GM18517 (cell line): ENCODE data around the gene CCNL1.

Source experiments
- ATAC-seq: cut with Tn5 transposase; IDR thresholded peaks from one replicate; pipeline ENCODE4 v1.9.1; 2021; ENCODE audit warnings: mild to moderate bottlenecking, moderate library complexity; ENCODE audit not compliant: unreplicated experiment

CCNL1 gene

DNA sequence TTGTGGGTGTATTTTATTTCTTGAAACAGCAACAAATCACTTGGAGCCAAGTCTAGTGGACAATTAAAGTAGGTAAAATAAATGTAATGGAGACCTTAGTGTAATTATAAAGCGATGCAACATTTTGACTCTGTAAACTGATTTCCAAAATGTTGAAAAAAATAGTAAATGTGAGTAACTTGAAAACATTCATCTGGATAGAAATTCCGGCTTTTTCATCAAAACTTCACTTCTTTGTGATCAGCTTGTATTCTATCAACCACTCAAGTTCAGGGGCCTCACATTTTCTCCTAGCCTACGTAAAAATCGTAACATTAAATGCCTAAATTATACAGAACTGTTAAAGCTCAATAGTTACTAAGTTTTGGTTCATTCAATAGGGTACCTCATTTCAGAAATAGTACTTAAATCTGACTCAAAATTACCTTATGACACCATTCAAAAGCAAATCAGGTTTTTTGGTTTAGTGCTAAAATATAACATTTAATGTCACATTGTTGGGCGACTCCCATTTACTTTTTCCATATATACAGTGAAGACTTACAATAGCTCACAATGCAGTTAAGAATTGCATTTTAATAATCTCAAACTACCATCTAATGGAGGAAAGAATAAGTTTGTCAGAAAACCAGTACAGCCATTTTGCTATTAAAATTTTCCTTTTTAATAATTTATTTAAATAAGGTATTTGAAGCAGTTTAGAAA, 12.7 kb downstream of the CCNL1 start:
- no peak for ATAC-seq

DNA sequence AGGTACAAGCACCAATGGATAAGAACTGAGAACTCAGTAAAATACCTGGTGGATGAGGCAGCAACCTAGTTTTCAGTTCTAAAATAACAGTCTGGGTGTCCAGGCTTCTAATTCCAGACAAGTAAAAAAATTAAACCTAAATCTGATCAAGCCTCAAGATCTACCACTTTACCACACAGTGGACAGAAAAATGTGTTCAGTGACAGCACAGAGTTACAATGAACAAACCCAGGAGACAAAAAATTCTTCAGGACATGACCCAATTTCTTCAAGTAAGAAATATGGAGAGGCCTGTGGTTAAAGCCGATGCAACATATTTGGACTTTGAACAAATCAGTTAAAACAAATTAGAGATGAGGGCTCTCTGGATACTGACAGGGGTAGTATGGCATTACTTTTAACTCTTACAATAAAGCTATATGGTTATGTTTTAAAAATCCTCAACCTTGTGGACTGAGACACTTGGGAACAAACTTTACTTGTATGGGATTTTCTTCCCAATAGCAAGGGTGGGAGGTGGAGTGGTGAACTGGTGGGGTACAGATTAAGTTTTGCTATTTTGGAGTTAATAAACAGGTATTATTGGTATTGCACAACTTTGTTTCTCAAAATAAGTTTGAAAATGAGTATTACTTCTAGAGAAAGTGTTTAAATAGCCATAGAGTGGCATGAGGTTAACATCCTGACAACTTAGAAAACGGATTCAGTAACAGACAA, 14.2 kb downstream of the CCNL1 start:
- no peak for ATAC-seq

DNA sequence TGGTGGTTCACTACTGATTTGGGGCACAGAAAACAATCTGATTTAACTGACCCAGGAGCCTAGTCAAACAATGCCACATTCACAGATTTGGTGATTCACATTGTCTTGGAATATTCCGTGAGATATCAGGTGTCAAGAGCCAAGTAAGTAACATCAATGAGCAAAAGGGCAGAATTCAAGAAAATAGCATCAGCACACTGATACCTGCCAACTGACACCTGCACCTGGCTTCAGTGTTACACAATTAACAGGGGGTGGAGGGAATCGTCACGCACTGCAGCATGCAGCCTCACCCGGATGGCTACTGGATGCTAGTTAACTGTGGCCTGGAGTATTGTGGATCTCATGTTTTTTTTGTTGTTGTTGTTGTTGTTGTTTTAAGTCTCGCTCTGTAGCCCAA, 17.6 kb downstream of the CCNL1 start:
- ATAC-seq, result no peak

DNA sequence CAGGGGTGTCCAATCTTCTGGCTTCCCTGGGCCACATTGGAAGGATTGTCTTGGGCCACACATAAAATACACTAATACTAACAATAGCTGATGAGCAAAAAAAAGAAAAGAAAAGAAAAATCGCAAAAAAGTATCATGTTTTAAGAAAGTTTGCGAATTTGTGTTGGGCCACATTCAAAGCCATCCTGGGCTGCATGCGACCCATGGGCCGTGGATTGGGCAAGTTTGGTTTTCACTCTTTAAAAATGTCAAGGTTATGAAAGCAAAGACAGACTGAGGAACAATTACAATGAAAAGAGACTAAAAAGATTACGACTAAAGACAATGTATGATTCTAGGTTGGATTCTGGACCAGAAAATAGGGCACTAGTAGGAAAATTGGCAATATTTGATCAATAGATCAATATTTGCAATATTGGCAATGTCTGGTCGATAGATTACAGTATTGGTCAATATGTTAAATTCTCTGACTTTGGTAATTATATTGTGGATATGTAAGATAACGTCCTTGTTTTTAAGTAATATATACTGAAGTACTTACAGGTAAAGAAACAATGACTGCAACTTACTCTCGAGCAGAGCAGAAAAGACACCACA, 19.9 kb downstream of the CCNL1 start:
- no peak for ATAC-seq

DNA sequence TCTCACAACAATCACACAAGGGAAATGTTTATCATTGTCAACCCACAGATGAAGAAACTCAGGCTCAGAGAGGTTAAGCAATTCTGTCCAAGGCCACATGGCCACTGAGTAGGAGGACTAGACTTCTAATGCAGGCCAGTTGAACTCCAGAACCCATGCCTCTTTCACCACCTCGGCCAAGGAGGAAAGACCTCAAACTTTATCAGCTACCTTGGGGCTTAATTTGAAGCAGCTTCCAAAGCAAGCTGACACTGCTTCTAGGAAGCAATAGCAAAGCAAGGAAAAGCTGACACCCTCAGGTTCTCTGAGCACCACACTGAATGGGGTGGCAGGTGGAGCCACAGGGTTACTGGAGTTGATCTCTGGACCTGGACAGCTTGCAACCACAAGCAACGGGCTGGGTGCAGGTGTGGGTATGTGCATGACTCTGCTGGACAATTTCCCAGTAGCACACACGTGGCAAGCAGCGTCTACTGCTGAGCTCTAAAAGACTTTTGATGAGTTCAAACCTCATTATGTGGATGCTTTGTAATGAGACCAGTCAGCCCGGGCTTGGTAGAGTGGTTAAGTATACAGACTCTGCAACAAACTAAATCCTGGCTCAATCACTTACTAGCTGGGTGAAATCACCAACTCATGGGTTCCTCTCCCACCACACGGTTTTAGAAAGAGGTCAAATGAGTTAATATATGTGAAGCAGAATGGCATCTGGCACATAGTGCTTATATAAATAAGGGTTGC, 23.1 kb downstream of the CCNL1 start:
- ATAC-seq, result peak; percentile 25

DNA sequence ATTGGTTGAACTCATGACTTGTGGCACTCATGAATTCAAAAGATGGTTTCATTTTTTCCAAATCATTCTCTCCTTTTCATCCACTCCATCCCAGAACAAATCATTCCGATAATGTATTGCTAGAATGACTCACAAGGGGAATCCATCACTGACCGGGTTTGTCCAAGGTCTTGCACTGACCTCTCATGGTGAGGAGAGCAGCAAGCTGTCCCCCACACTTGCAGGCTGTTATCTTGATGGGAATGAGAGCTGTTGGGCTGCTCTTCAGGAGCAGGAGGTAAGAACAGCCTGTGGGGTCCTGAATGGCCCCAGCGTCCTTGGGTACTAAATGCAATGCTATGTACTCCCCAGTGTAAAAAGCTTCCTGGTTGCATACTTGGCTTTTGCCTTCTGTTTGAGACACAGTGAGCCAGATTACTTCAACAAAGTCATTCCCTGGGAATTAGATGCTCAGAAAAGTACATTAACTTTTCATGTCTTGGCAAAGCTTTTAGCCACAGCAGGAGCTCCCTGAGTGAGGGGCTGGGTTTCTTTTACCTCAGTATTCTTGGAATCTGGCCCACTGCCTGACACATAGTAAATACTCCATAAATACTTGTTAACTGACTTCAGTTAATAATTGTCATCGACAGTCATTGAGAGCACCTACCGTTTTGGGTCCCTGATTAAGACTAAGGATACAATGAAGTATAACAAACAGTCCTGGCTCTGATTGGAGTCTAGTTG, 24.1 kb downstream of the CCNL1 start:
- no peak for ATAC-seq

DNA sequence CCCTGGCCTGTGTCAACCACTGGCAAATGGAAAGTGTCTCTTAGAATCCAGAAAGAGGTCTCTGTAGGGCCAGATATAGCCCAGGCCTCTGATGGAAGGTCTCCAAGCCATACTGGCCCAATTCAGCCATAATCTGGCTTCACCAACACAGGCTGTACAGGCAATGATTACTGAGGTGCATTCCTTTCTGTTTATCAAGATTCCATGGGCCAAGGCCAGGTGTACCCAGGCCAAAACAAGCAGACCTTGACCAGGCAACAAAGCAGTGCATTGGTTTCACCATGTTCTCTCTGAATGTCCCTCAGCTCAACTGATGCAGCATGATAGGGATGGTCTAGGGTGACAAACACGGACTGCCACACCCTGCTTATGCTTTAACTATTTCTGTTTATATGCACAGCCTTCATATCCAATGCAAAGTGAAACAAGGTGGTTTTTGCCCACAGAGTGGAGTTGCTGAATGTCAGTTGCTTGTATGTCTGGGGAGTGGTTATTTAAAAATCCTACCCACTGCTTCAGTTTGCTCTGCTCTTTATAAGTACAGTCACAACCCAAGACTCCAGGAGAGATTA, 25.2 kb downstream of the CCNL1 start:
- no peak for ATAC-seq

DNA sequence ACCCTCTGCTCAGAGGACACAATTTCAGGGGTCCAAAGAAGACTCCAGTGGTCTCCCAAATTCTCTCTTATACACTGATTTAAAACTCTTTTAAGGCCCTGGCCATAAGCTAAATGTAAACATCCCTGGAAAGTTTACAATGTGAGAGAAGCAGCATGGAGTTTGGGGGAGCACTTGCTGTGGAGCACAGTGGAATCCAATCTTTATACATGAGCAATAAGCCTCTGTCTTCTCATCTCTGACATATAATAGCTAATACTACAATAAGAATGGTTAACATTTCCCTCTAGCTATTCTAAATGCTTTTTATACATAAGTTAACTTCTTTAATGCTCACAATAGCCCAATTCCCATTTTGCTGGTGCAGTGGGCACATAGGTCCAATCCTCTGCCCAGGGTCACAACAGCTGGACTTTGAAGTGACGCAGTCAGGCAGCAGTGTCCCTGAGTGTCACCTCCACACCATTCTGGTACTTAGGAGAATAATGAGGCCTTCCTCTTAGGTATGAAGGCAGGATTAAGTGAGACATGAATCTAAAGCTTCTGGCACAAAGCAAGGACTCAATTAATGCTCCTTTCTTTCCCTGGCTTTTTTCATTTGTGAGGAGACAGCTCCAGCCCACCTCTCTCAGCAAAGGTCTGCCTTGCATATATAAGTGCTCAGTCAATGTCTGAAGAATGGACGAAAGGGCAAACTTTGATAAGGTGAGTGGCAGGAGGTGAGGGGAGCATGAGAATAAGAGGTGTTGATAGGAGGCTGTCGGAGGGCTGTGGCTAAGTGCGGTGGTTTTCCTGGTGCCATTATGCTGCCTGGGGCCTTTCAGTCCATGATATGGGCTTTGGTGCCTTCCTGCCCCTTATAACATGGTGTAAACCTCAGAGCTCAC, 26.3 kb downstream of the CCNL1 start:
- no peak for ATAC-seq

DNA sequence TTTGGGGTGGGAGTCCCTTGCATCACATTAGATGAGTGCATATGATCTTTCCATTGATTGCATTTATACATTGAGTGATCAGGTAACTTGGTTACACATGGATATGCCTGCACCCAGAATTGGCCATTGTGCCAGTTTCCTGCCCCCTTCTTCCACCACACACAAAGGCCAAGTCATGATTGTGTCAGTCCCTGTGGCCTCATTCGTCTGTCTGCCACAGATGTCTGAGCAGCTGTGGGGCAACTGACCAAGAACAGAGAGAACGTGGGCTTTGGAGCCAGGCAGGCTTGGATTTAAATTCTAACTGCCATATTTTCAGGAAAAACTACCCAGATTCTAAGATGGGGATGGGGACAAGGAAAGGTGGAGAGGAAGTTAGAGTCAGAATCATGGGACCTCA, 27.0 kb downstream of the CCNL1 start:
- no peak for ATAC-seq

DNA sequence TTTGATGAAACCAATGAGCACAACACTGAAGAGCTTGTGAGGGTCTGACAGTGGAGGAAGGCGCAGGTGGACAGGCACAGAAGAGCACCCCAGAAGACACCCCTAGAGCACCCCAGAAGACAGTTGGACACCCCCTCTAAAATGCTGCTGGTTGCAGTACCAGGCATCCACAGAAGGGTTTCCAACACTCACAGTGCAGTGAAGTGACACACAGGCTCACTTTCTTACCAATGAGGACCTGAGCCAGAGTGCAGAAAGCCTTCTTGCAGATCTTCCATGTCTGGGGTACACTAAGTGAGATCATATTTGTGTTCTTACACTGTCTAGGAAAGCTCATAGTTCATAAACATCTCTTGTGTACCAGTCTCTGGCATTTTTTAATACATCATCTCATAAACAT, 27.6 kb downstream of the CCNL1 start:
- ATAC-seq, result no peak

DNA sequence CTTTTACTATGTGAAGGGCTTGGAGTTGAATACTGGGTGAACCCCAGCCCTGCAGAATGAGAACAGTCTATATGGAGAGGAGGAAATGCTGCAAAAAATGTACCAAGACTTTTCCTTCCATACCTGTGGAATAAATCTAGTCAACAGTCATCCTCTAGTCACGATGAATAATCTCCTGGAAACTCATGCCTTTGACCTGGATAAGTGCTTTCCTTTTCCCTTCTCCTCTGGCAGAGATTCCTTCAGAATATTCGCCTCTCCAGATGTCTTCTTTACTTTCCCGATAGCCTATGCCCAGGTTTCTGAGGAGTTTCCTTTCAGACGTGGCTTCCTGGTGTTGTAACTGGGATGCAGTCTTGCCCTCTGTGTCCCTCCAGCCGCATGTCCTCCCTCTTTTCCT, 28.1 kb downstream of the CCNL1 start:
- ATAC-seq, result no peak

DNA sequence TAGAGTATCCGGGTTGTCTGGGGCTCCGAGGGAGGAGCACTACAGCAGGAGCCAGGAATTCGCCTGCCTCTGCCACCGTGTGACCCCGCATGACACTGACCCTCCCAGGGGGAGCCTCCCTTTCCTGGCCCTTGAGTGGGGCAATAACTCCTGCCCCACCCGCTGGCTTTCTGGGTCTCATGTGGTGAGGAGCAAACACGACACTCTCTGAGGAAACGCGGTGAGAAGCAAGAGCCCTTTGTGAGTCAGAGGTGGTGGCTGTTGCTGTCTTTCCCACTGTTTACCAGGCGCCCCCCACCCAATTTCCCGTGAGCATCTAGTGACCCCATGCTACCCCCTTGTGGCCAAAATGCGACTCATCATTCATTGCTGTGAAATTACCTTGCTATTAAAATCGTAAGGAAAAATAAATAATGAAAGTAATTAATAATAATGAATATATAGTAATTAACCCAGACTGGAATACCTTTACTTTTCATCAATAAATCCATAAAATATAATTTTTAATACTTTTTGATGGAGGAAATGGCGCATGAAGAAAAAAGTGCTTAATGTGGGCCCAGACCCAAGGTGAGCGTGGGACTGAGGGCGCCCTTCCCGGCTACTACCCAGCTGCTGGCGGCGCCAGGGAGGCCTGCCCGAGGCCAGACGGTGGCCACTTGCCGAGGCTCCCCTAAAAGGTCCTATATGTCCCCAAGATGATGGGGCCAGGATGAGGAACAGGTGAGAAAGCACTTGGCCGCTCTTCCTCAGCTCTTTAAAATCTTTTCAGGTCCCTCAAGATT, 29.3 kb downstream of the CCNL1 start:
- ATAC-seq, result no peak

DNA sequence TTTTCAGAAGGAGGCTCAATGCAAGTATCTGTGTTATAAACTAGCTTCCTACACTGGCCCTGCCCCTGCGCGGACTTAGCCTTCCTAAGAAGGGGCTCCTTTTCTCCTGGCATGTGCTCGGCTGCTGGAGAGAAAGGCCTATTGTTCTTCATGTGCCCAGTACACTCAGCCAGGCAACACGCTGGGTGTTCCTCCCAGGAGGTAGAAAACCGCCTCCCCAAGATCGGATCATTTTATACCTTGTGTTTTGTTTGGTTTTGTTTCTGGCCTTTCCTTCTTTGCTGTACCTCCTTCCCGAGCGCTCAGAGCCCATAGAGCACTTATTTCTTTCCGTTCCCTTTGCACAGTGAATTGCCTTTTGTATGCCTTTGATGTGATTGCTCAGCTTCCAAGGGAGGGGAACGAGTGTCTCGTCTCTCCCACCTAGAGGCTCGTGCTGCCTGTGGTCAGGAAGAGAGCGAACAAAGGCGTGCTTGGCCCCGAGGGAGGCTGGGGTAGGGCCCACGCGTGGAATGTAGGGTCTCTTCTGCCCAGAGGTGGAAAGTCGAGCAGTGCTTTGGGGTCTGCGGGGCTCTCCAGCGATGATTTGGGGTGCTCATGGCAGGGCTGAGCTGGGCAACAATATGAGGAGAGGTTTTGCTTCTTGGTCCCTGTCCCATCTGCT, 30.0 kb downstream of the CCNL1 start:
- no peak for ATAC-seq

DNA sequence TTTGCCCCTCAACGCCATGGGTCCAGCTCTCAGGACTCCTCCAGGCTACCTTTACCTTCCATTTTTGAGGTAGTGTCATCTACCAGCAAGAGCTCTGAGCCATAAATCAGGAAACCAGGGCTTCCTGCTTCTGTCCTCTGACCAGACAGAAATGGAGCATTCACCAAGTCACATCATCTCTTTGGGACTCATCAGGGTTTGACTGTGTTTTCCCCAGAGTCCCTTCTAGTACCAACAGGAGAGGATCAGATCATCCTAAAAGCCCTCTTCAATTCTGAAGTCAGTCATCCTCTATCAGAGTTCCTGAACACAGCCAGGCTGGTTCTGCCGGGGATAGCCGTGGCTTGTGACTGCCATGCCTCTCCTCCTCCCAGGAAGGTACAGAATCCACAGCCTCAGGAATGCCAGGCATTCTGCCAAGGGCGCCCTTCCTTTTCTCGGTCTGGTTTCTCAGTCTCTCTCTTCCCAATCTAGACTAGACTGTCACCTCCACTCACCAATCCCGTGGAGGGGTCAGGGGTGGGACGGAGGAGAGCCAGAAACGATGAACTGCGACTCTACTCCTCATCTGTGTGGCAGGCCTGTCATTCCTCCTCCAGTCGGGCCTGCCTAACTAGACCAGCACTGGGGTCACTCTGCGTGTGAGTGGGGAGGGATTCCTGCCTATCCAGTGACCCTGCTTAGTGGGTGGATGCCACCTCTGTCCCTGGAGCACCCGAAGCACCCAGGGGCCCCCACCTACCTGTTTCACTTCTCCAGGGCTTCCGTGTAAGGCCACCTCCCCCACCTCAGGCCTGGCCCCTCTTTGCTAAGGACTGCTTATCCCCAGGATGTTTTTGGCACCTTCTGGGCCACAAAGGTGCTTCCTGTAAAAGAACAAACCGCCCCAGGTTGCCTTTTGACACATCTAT, 30.9 kb downstream of the CCNL1 start:
- ATAC-seq, result peak; percentile 19

DNA sequence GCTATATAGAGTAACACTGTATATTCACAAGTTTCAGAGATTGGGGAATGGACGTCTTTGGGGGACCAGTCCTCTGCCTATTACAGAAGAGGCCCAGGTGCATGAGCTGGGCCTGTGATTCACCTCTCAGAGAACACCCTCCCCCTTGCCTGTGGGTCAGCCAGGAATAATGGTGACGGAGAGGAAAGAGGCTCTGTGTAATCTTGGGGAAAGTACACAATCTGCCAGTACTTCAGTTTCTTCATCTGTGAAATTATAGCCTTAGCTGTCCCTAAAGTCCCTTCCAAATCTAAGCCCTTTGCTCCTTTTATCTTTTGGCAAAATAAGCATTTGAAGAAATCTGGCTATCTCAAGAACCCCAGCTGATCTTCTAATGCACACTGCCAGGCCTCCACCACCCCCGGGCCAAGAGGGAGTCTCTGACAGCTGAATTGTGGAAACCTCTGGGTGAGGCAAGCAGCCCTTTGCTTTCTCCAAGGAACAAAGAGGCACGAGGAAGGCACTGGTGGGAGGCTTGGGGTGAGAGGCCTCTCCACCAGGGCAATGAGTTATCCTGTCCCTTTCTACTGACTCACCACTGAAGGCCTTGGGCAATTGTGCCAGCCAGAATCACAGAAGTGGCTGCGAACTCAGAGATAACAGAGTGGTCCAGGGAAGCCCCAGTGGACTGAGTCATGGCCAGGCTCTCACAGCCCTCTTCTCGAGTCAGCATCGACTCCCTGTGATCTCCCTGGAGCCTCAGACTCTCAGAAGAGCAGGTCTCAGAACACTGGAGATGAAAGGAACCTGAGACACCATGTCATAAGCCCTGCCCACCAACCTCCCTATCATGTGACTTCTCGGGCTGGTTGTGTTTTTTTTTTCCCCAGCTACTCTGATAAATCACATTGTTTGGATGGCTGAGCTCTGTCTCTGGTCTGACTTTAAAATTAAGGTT, 31.8 kb downstream of the CCNL1 start:
- peak; percentile 58 for ATAC-seq

DNA sequence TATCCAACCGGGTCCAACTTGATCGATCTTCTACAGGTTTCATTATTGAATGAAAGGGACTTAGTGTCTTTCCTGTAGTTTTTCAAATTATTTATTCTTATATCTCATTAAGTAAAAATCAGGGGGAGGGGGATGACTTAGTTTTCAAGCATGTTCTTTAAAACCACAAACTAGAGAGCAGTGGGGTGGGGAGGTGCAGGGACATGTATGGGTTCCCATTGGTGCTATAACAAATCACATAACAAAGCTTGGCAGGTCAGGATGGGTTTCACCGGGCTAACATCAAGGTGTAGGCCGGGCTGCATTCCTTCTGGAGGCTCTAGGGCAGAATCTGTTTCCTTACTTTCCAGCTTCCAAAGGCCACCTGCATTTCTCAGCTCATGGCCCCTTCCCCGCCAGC, 32.7 kb downstream of the CCNL1 start:
- no peak for ATAC-seq
